Astrocyte of the spinal cord (primary cell): ENCODE data around the gene LHX6.
A peak's percentile ranks its signal among the peaks of the same experiment; 100 is the strongest.

Experiments
- DNase-seq: peaks from one replicate; pipeline ENCODE4 v3.0.0; 2011; ENCODE audit warnings: low read depth, low spot score
- H3K4me3 ChIP-seq: 2 replicates; pipeline ENCODE4 v1.5.1; 2011; ENCODE audit warnings: low read depth, mild to moderate bottlenecking, low read length, moderate library complexity
- CTCF ChIP-seq: IDR thresholded peaks from 2 replicates; pipeline ENCODE4 v1.5.1; 2012; ENCODE audit warnings: low read depth, mild to moderate bottlenecking, low read length, inconsistent platforms
- in situ Hi-C: cut with HindIII; loops from 2 replicates; pipeline ENCODE4 v1.10.0; 2017; ENCODE audit warnings: low sequenced_read_pairs

Gene LHX6

GRCh38 chr9:122228568-122229484 is at the start of gene LHX6:
Gene LHX6 (minus strand): TSS chr9:122228957. CDS start chr9:122228740, 217 bp downstream.
- DNase-seq = peak; percentile 22
- TF ChIP-seq CTCF = no peak
- in situ Hi-C loops = no loop called here
- H3K4me3 ChIP-seq = no peak within 1 kb of the TSS

- no peak for DNase-seq
- no peak for TF ChIP-seq CTCF
- H3K4me3 ChIP-seq = no peak overlapping the region
- in situ Hi-C loops = no loop called here
Observed at GRCh38 chr9:122277285-122277897, 48.6 kb upstream of the LHX6 start.

GRCh38 chr9:122276096-122276495 is 47.3 kb upstream of the LHX6 start:
- DNase-seq = no peak
- TF ChIP-seq CTCF = no peak
- in situ Hi-C loops = no loop called here
- no peak overlapping the region for H3K4me3 ChIP-seq

- no peak overlapping the region for H3K4me3 ChIP-seq
- in situ Hi-C loops = no loop called here
- TF ChIP-seq CTCF = no peak
- DNase-seq = no peak
Observed at GRCh38 chr9:122274055-122274454, 45.3 kb upstream of the LHX6 start.

GRCh38 chr9:122268041-122268814 is 39.5 kb upstream of the LHX6 start:
- in situ Hi-C loops = no loop called here
- TF ChIP-seq CTCF = no peak
- H3K4me3 ChIP-seq = no peak overlapping the region
- no peak for DNase-seq

GRCh38 chr9:122265149-122265915 is 36.6 kb upstream of the LHX6 start:
- peak overlapping the region; percentile 67 for H3K4me3 ChIP-seq
- no peak for TF ChIP-seq CTCF
- DNase-seq = peak; percentile 14
- in situ Hi-C loops = no loop called here
